Measurements from ENCODE around the gene EEF1AKMT1. TPM values are rescaled to one million over a fixed set of nuclear protein-coding genes. Genes with fewer than 3 reads are reported as not detected.
A peak's percentile ranks its signal among the peaks of the same experiment; 100 is the strongest.

The EEF1AKMT1 gene
- total and polyA plus RNA-seq, 12 donors, result 6.1 to 10.2 (median 8.3) TPM

DNA sequence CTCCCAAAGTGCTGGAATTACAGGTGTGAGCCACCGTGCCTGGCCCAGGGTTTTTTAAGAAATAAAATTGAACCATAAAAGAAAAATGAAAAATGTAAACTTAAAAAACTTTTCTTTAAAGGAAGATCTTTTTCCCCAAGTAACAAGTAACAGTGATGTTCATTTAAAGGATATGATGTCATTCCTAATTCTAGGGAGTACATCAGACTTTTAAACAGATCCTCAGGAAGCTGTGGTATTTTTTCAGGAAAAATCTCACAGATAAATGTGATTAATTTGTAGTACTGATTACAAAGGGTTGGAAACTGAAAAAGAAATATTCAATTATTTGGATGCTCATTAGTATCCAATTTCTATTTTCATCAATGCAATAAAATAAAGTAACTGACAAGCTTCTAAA is 14.6 kb upstream of the EEF1AKMT1 start:
- Histone ChIP-seq H3K27ac (no peak overlapping the region), H3K4me3 (no peak overlapping the region), H3K36me3 (peaks cover 0 to 92% (median 27%) of the 10 kb centered on the region in 9 donors), H3K4me1 (peaks cover 0 to 13% (median 0%) of the 10 kb centered on the region in 9 donors), H3K9me3 (no peaks in the 10 kb centered on the region), H3K27me3 (no peaks in the 10 kb centered on the region)
- no peak for TF ChIP-seq CTCF (IDR thresholded peaks at IDR 0.05)
- DNase-seq, result no peak
- intact Hi-C loops (cut with DNase I), result no loop called here
- 97 to 100% methylated on average over 1 of the region's 1 CpG for WGBS, 2 donors
- ATAC-seq, result no peak

DNA sequence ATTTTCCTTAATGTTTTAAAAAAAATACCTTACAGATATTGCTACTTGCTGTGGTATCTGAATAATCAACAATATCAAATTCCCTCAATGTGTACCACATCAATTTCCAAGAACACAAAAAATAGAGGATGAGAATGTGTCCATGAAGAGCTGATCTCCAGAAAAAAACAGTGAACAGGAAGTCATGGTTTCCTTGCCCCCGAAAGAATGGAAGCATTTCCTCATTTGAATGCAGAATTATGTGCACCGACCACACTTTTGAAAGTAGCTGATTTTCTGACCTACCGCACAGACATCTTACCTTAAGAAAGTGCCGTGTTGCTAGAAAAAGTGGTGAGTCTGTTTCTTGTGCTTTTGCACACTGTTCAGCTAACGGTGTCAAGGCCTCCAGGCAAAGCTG is 13.4 kb upstream of the EEF1AKMT1 start:
- H3K36me3 ChIP-seq, result peaks cover 0 to 93% (median 34%) of the 10 kb centered on the region in 9 donors
- peaks cover 0 to 13% (median 0%) of the 10 kb centered on the region in 9 donors for H3K4me1 ChIP-seq
- no peaks in the 10 kb centered on the region for H3K27me3 ChIP-seq
- H3K9me3 ChIP-seq, result no peaks in the 10 kb centered on the region
- intact Hi-C loops (cut with DNase I), result no loop called here
- no peak for TF ChIP-seq CTCF (IDR thresholded peaks at IDR 0.05)
- no peak overlapping the region for H3K4me3 ChIP-seq
- peak overlapping the region in 1 of 10 donors; percentile 12 for H3K27ac ChIP-seq
- no peak for ATAC-seq
- WGBS, 2 donors, result 66 to 79% methylated on average over 5 of the region's 5 CpGs
- DNase-seq, result no peak

GRCh38 chr13:20782116-20782708 is 8.5 kb upstream of the EEF1AKMT1 start:
- no peak for ATAC-seq
- WGBS, 2 donors, result 78 to 86% methylated on average over 3 of the region's 3 CpGs
- no peak for TF ChIP-seq CTCF (IDR thresholded peaks at IDR 0.05)
- Histone ChIP-seq H3K27me3 (no peaks in the 10 kb centered on the region), H3K4me1 (peaks cover 0 to 1% (median 0%) of the 10 kb centered on the region in 9 donors), H3K36me3 (peaks cover 0 to 85% (median 19%) of the 10 kb centered on the region in 9 donors), H3K9me3 (no peaks in the 10 kb centered on the region), H3K27ac (no peak overlapping the region), H3K4me3 (no peak overlapping the region)
- no peak for DNase-seq
- intact Hi-C loops (cut with DNase I), result no loop called here

DNA sequence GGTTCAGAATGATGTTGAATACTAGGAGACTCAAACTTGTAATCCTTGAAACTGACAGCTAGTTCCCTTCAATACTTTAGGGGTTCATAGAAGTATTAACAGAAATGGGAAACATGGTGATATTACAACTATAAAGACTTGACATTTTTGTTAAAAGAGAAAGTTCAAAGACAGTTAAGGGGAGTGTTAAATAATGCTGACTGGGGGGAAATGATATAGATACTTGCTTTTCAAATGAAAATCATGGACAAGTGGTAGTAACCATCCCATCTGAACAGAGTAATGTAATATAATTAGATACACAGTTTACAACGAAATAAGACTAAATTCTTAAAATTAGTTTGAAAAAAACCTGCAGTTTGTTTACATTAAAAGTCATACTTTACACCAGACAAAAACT is 6.6 kb upstream of the EEF1AKMT1 start:
- no peaks in the 10 kb centered on the region for H3K27me3 ChIP-seq
- no peaks in the 10 kb centered on the region for H3K4me1 ChIP-seq
- no peak overlapping the region for H3K4me3 ChIP-seq
- intact Hi-C loops (cut with DNase I), result no loop called here
- peaks cover 0 to 72% (median 19%) of the 10 kb centered on the region in 9 donors for H3K36me3 ChIP-seq
- ATAC-seq (no peak), DNase-seq (no peak)
- 80 to 88% methylated on average over 1 of the region's 1 CpG for WGBS, 2 donors
- H3K9me3 ChIP-seq, result no peaks in the 10 kb centered on the region
- no peak for TF ChIP-seq CTCF (IDR thresholded peaks at IDR 0.05)
- no peak overlapping the region for H3K27ac ChIP-seq
